Natural killer cell (primary cell): ENCODE results near the gene STAT4. TPM values are rescaled to one million over a fixed set of nuclear protein-coding genes. Genes with fewer than 3 reads are reported as not detected.
A peak's percentile ranks its signal among the peaks of the same experiment; 100 is the strongest.

Experiments
- ATAC-seq, 3 donors: fragments of 150-1000 bp in 2 of 3; fragments of 200-7000 bp in 1 of 3; cut with Tn5 transposase; 1 replicate in 1 of 3; 2 replicates in 2 of 3; pipeline ENCODE4 v1.10.0; 2021; ENCODE audit warnings: mild to moderate bottlenecking in 2 of 3, moderate library complexity in 2 of 3
- DNase-seq, 2 donors: peaks; one replicate each; pipeline versions ENCODE4 v3.0.0 to v3.0.0-alpha.2; 2013 to 2021; ENCODE audit warnings: mixed read lengths in 1 of 2
- H3K27ac ChIP-seq: one replicate; pipeline ENCODE4 v1.5.1; 2013; ENCODE audit warnings: mild to moderate bottlenecking, low read length
- H3K27me3 ChIP-seq: one replicate; pipeline ENCODE4 v1.6.1; 2013; ENCODE audit warnings: low read length; ENCODE audit not compliant: control insufficient read depth, insufficient read depth
- H3K36me3 ChIP-seq: one replicate; pipeline ENCODE4 v1.6.1; 2013; ENCODE audit warnings: low read length; ENCODE audit not compliant: control insufficient read depth, insufficient read depth
- H3K4me1 ChIP-seq: one replicate; pipeline ENCODE4 v1.6.1; 2013; ENCODE audit warnings: low read length; ENCODE audit not compliant: control insufficient read depth, insufficient read depth
- H3K4me3 ChIP-seq: one replicate; pipeline ENCODE4 v1.5.1; 2013; ENCODE audit warnings: low read length
- H3K9me3 ChIP-seq: one replicate; pipeline ENCODE4 v1.6.1; 2013; ENCODE audit warnings: low read length; ENCODE audit not compliant: control insufficient read depth, insufficient read depth
- H3K27ac Mint-ChIP-seq, 2 donors: one replicate each; pipeline ENCODE4 v1.8.0; 2022; ENCODE audit warnings: mild to moderate bottlenecking in 2 of 2, mixed read lengths in 2 of 2, moderate library complexity in 1 of 2
- H3K27me3 Mint-ChIP-seq, 2 donors: one replicate each; pipeline ENCODE4 v1.8.0; 2022; ENCODE audit warnings: low read depth in 2 of 2, mixed read lengths in 2 of 2
- H3K36me3 Mint-ChIP-seq: one replicate; pipeline ENCODE4 v1.8.0; 2022; ENCODE audit warnings: mixed read lengths
- H3K4me1 Mint-ChIP-seq, 2 donors: one replicate each; pipeline ENCODE4 v1.8.0; 2022; ENCODE audit warnings: mixed read lengths in 2 of 2
- H3K4me3 Mint-ChIP-seq: one replicate; pipeline ENCODE4 v1.8.0; 2022; ENCODE audit warnings: mild to moderate bottlenecking, moderate library complexity, mixed read lengths
- H3K9me3 Mint-ChIP-seq, 2 donors: one replicate each; pipeline ENCODE4 v1.8.0; 2022; ENCODE audit warnings: mixed read lengths in 2 of 2
- WGBS: methylation state at CpG from one replicate; pipeline ENCODE4 v1.1.7; 2013; ENCODE audit warnings: missing lambda C conversion rate; ENCODE audit not compliant: insufficient coverage; 5-methylcytosine and 5-hydroxymethylcytosine counted together
- intact Hi-C: fragments of 100-400 bp; cut with micrococcal nuclease; formaldehyde crosslinking; loops from one replicate; pipeline ENCODE4 v1.14.2; 2022
- total RNA-seq, 4 donors: library from RNA; stranded (reverse); fragments of 120-200 nt in 1 of 4; gene quantifications; one replicate each; pipeline versions ENCODE4 v1.2.3 to v1.2.4, GENCODE V29; 2013 to 2022
- TF ChIP-seq, protein P1 (sequence below): fragments of 200-600 bp; IDR thresholded peaks from one replicate; pipeline ENCODE4 v1.8.0; 2022; ENCODE audit warnings: antibody characterized with exemption

STAT4 gene
- total RNA-seq, 3 donors from 2014 or later (not counting 1 experiment from before 2014, with no cell fraction given), result 264 to 339 (median 304) TPM

DNA sequence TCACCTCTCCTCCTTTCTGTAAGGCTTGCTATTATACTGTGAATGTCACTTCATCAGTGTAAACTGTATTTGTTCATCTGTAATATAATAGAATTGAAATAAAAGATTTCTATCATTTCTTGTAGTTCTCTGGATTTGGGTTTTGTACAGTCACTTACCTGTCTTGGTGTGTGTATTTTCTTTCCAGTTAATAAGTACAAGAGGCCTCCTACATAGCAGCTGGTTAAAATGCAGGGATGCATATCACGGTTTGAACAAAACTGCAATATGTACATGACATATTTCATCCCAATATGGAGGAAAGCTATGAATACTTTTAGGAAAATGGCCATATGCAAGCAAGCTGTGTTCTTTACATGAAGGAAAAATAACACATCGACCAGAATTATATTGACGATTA, 131.4 kb downstream of the STAT4 start:
- H3K4me3 ChIP-seq, result no peak overlapping the region
- H3K36me3 Mint-ChIP-seq, result no peaks in the 10 kb centered on the region
- no peaks in the 10 kb centered on the region for H3K27me3 Mint-ChIP-seq
- TF ChIP-seq, protein P1, sequence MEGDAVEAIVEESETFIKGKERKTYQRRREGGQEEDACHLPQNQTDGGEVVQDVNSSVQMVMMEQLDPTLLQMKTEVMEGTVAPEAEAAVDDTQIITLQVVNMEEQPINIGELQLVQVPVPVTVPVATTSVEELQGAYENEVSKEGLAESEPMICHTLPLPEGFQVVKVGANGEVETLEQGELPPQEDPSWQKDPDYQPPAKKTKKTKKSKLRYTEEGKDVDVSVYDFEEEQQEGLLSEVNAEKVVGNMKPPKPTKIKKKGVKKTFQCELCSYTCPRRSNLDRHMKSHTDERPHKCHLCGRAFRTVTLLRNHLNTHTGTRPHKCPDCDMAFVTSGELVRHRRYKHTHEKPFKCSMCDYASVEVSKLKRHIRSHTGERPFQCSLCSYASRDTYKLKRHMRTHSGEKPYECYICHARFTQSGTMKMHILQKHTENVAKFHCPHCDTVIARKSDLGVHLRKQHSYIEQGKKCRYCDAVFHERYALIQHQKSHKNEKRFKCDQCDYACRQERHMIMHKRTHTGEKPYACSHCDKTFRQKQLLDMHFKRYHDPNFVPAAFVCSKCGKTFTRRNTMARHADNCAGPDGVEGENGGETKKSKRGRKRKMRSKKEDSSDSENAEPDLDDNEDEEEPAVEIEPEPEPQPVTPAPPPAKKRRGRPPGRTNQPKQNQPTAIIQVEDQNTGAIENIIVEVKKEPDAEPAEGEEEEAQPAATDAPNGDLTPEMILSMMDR, result no peak
- 94% methylated on average over 2 of the region's 3 CpGs for WGBS
- no peak for DNase-seq
- H3K9me3 Mint-ChIP-seq, result no peaks in the 10 kb centered on the region
- no peaks in the 10 kb centered on the region for H3K4me1 Mint-ChIP-seq
- intact Hi-C loops, result no loop called here
- no peaks in the 10 kb centered on the region for H3K36me3 ChIP-seq
- peaks cover 39% of the 10 kb centered on the region for H3K4me1 ChIP-seq
- H3K27ac Mint-ChIP-seq, result no peak overlapping the region
- ATAC-seq, result no peak
- no peaks in the 10 kb centered on the region for H3K27me3 ChIP-seq
- H3K27ac ChIP-seq, result no peak overlapping the region
- H3K4me3 Mint-ChIP-seq, result no peak overlapping the region
- no peaks in the 10 kb centered on the region for H3K9me3 ChIP-seq

DNA sequence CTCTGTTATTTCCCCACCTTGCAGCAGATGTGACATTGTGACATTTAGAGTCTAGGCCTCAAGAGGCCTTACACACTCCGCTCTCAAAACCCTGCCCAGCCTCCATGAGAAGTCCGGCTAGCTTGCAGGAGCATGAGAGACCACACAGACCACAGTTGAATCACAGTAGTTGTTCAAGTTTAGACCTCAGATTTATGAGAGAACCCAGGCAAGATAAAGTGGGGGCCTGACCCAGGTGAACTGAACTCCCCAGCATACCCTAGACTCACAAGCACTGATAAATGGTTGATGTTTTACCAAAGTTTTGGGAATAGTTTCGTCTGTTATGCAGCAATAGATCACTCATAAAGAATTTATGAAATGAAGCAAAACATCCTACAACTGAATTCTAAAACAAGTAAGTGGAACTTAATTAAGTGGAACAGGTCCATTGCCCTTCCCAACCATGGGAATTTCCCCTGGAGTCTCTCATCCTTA, 132.1 kb downstream of the STAT4 start:
- peak overlapping the region; percentile 18 for H3K4me3 Mint-ChIP-seq
- H3K27ac Mint-ChIP-seq, result peak overlapping the region in 1 of 2 donors; percentile 17
- ATAC-seq (no peak), DNase-seq (no peak)
- H3K27me3 Mint-ChIP-seq, result no peaks in the 10 kb centered on the region
- H3K9me3 Mint-ChIP-seq, result no peaks in the 10 kb centered on the region
- Histone ChIP-seq H3K4me1 (peaks cover 37% of the 10 kb centered on the region), H3K9me3 (no peaks in the 10 kb centered on the region), H3K27me3 (no peaks in the 10 kb centered on the region), H3K36me3 (no peaks in the 10 kb centered on the region), H3K4me3 (no peak overlapping the region), H3K27ac (no peak overlapping the region)
- no peaks in the 10 kb centered on the region for H3K36me3 Mint-ChIP-seq
- 63% methylated on average over 2 of the region's 3 CpGs for WGBS
- intact Hi-C loops, result no loop called here
- TF ChIP-seq, protein P1, result no peak
- no peaks in the 10 kb centered on the region for H3K4me1 Mint-ChIP-seq

DNA sequence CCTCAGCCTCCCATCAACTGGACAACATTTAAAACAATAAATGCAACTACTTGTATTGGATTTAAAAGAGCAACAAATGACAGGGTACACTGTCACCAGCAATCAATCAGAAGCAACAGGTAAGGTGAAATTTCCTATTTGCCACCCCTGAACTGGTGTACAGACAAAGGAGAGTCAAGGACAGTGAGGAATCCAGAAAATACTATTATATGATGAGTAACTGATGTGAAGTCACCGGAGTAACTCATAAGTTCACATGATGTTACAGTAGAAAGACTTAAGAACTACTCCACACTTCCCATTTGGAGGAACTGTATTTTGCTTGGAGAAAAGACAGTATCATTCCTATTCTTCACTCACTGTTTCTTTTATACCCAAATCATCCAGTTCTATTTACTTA, 132.7 kb downstream of the STAT4 start:
- no peaks in the 10 kb centered on the region for H3K36me3 ChIP-seq
- DNase-seq (no peak), ATAC-seq (no peak)
- Mint-ChIP-seq H3K9me3 (no peaks in the 10 kb centered on the region), H3K4me3 (peak overlapping the region; percentile 18), H3K4me1 (no peaks in the 10 kb centered on the region), H3K27ac (no peak overlapping the region), H3K27me3 (no peaks in the 10 kb centered on the region), H3K36me3 (no peaks in the 10 kb centered on the region)
- H3K9me3 ChIP-seq, result no peaks in the 10 kb centered on the region
- H3K4me1 ChIP-seq, result peaks cover 35% of the 10 kb centered on the region
- WGBS, result 60% methylated on average over 1 of the region's 1 CpG
- no peaks in the 10 kb centered on the region for H3K27me3 ChIP-seq
- TF ChIP-seq, protein P1, result no peak
- no peak overlapping the region for H3K4me3 ChIP-seq
- intact Hi-C loops, result no loop called here
- no peak overlapping the region for H3K27ac ChIP-seq

DNA sequence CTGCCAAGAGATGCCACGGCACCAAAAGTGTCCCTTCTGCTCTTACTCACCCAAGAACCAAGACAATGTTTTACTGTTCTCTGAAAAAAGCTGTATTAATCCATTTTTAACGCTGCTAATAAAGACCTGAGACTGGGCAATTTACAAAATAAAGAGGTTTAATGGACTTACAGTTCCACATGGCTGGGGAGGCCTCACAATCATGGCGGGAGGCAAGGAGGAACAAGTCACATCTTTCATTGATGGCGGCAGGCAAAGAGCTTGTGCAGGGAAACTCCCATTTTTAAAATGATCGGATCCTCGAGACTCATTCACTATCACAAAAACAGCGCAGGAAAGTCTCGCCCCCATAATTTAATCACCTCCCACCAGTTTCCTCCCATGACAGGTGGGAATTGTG, 135.0 kb downstream of the STAT4 start:
- WGBS, result 89% methylated on average over 6 of the region's 8 CpGs
- Mint-ChIP-seq H3K27ac (no peak overlapping the region), H3K36me3 (no peaks in the 10 kb centered on the region), H3K4me1 (no peaks in the 10 kb centered on the region), H3K9me3 (no peaks in the 10 kb centered on the region), H3K4me3 (no peak overlapping the region), H3K27me3 (no peaks in the 10 kb centered on the region)
- Histone ChIP-seq H3K9me3 (no peaks in the 10 kb centered on the region), H3K27me3 (no peaks in the 10 kb centered on the region), H3K36me3 (peaks cover 5% of the 10 kb centered on the region), H3K4me3 (no peak overlapping the region), H3K4me1 (peaks cover 41% of the 10 kb centered on the region), H3K27ac (no peak overlapping the region)
- TF ChIP-seq, protein P1, result no peak
- no peak for ATAC-seq
- no peak for DNase-seq
- intact Hi-C loops, result loop anchor here (2.0 kb wide), 2 partner anchors 15 to 133 kb away; no protein-coding TSS in a partner anchor
